IMR-90 (cell line): ENCODE data around the gene TUBD1. TPM values are rescaled to one million over a fixed set of nuclear protein-coding genes. Genes with fewer than 3 reads are reported as not detected.

Source experiments
- ATAC-seq: fragments of 200-7000 bp; cut with Tn5 transposase; 2 replicates; pipeline ENCODE4 v1.9.1; 2020; ENCODE audit warnings: low read depth, mild to moderate bottlenecking, moderate library complexity
- BruUV-seq: library from RNA; stranded (reverse); fragments of 400-500 nt; replicated peaks from 2 replicates; lab custom pipeline; 2021; lab: Mats Ljungman, UMichigan
- CTCF ChIA-PET: fragments of 300-600 bp; formaldehyde crosslinking; extraction: SDS; loops from one replicate; lab custom pipeline; 2021; ENCODE audit warnings: antibody characterized with exemption; lab: Yijun Ruan, JAX
- POLR2A ChIA-PET: fragments of 300-600 bp; sonication (Branson Sonifier 250); formaldehyde crosslinking; loops from one replicate; lab custom pipeline; 2022; ENCODE audit warnings: antibody characterized with exemption; ENCODE audit not compliant: unreplicated experiment; lab: Charles Lee
- DNase-seq: peaks from one replicate; pipeline ENCODE4 v3.0.0; 2013
- H2AFZ ChIP-seq: replicated peaks from 2 replicates; pipeline ENCODE3; 2013; ENCODE audit warnings: low read length, mild to moderate bottlenecking; ENCODE audit not compliant: poor library complexity
- H2AK5ac ChIP-seq: 2 replicates; pipeline ENCODE4 v1.6.1; 2013; ENCODE audit warnings: low read depth, low read length, inconsistent platforms
- H2AK9ac ChIP-seq: replicated peaks from 2 replicates; pipeline ENCODE3; 2013; ENCODE audit warnings: mild to moderate bottlenecking, low read depth, low read length, moderate library complexity; ENCODE audit not compliant: poor library complexity
- H2BK120ac ChIP-seq: 2 replicates; pipeline ENCODE4 v1.6.1; 2013; ENCODE audit warnings: low read depth, low read length, inconsistent platforms
- H2BK15ac ChIP-seq: 3 replicates; pipeline ENCODE4 v1.6.1; 2013; ENCODE audit warnings: low read depth, low read length, inconsistent platforms
- H2BK20ac ChIP-seq: 2 replicates; pipeline ENCODE4 v1.6.1; 2013; ENCODE audit warnings: low read depth, mild to moderate bottlenecking, inconsistent platforms, low read length, moderate library complexity
- H2BK5ac ChIP-seq: 2 replicates; pipeline ENCODE4 v1.6.1; 2013; ENCODE audit warnings: mild to moderate bottlenecking, low read depth, low read length, inconsistent platforms; ENCODE audit not compliant: poor library complexity, severe bottlenecking
- H3K14ac ChIP-seq: replicated peaks from 2 replicates; pipeline ENCODE4 v1.6.1; 2013; ENCODE audit warnings: low read depth, low read length, inconsistent platforms
- H3K18ac ChIP-seq: 2 replicates; pipeline ENCODE4 v1.6.1; 2013; ENCODE audit warnings: low read depth, low read length, control low read depth
- H3K23ac ChIP-seq: 2 replicates; pipeline ENCODE4 v1.6.1; 2013; ENCODE audit warnings: low read depth, low read length, inconsistent platforms
- H3K27ac ChIP-seq: 2 replicates; pipeline ENCODE4 v1.5.1; 2013; ENCODE audit warnings: mild to moderate bottlenecking, control low read depth, low read length; ENCODE audit not compliant: insufficient read depth
- H3K27me3 ChIP-seq: 2 replicates; pipeline ENCODE4 v1.6.1; 2013; ENCODE audit warnings: low read length; ENCODE audit not compliant: control insufficient read depth, insufficient read depth
- H3K36me3 ChIP-seq: 2 replicates; pipeline ENCODE4 v1.6.1; 2013; ENCODE audit warnings: low read length, mixed read lengths; ENCODE audit not compliant: control insufficient read depth, insufficient read depth
- H3K4ac ChIP-seq: 2 replicates; pipeline ENCODE4 v1.6.1; 2013; ENCODE audit warnings: low read depth, low read length, inconsistent platforms
- H3K4me1 ChIP-seq: 2 replicates; pipeline ENCODE4 v1.6.1; 2013; ENCODE audit warnings: low read length, mixed read lengths; ENCODE audit not compliant: control insufficient read depth, insufficient read depth
- H3K4me2 ChIP-seq: 2 replicates; pipeline ENCODE4 v1.6.1; 2013; ENCODE audit warnings: low read depth, mild to moderate bottlenecking, control low read depth, low read length, moderate library complexity
- H3K4me3 ChIP-seq: 2 replicates; pipeline ENCODE4 v1.5.1; 2013; ENCODE audit warnings: low read depth, mild to moderate bottlenecking, control low read depth, low read length, moderate library complexity; ENCODE audit not compliant: insufficient read depth
- H3K56ac ChIP-seq: 2 replicates; pipeline ENCODE4 v1.6.1; 2013; ENCODE audit warnings: low read length, inconsistent platforms; ENCODE audit not compliant: insufficient read depth; ENCODE audit errors: extremely low read depth
- H3K79me1 ChIP-seq, 2 experiments: 2 replicates each; pipeline ENCODE4 v1.6.1; 2013; ENCODE audit warnings: low read length in 2 of 2, inconsistent platforms in 1 of 2, low read depth in 1 of 2
- H3K9ac ChIP-seq: 2 replicates; pipeline ENCODE4 v1.6.1; 2013; ENCODE audit warnings: low read depth, low read length, control low read depth
- H3K9me1 ChIP-seq: 2 replicates; pipeline ENCODE4 v1.6.1; 2013; ENCODE audit warnings: low read length, inconsistent platforms; ENCODE audit not compliant: insufficient read depth
- H3K9me3 ChIP-seq: 2 replicates; pipeline ENCODE4 v1.6.1; 2013; ENCODE audit warnings: low read length; ENCODE audit not compliant: control insufficient read depth, insufficient read depth
- H4K20me1 ChIP-seq: 2 replicates; pipeline ENCODE4 v1.6.1; 2013; ENCODE audit warnings: low read length, inconsistent platforms; ENCODE audit not compliant: insufficient read depth
- H4K5ac ChIP-seq: 2 replicates; pipeline ENCODE4 v1.6.1; 2013; ENCODE audit warnings: mild to moderate bottlenecking, low read depth, low read length, control low read depth
- H4K8ac ChIP-seq, 2 experiments: 2 replicates each; pipeline ENCODE4 v1.6.1; 2013; ENCODE audit warnings: low read depth in 2 of 2, low read length in 2 of 2, control low read depth in 1 of 2, inconsistent platforms in 1 of 2
- H4K91ac ChIP-seq: 2 replicates; pipeline ENCODE4 v1.6.1; 2013; ENCODE audit warnings: low read depth, low read length, inconsistent platforms; ENCODE audit not compliant: insufficient read depth
- CHD1 ChIP-seq: IDR thresholded peaks from 2 replicates; pipeline ENCODE4 v1.6.1; 2012; ENCODE audit warnings: low read depth, low read length, improper control_type of control experiment
- FOS ChIP-seq: fragments of 150-350 bp; IDR thresholded peaks from 2 replicates; pipeline ENCODE4 v1.6.1; 2016; ENCODE audit warnings: low read depth, low read length
- POLR2A ChIP-seq: IDR thresholded peaks from 2 replicates; pipeline ENCODE4 v1.6.1; 2012; ENCODE audit warnings: mild to moderate bottlenecking, low read depth, low read length
- WGBS, 2 experiments: methylation state at CpG; one replicate each; pipeline versions ENCODE4 v1.1.5 to v1.1.7; 2013; ENCODE audit warnings: missing lambda C conversion rate in 2 of 2; ENCODE audit not compliant: insufficient read length in 1 of 2; ENCODE audit errors: extremely low coverage in 2 of 2; 5-methylcytosine and 5-hydroxymethylcytosine counted together
- dilution Hi-C: fragments of 300-500 bp; cut with HindIII; formaldehyde crosslinking; loops from one replicate; pipeline ENCODE4 v1.14.3; 2018; ENCODE audit warnings: low sequenced_read_pairs; ENCODE audit not compliant: unreplicated experiment
- in situ Hi-C: fragments of 300-500 bp; cut with MboI; formaldehyde crosslinking; loops from 3 replicates; pipeline ENCODE4 v1.14.3; 2019; ENCODE audit warnings: low sequenced_read_pairs, inconsistent platforms, mixed read lengths
- intact Hi-C: fragments of 100-400 bp; cut with micrococcal nuclease; formaldehyde crosslinking; loops from 2 replicates; pipeline ENCODE4 v1.10.0; 2022
- polyA plus RNA-seq, 3 experiments: library from polyadenylated mRNA; depleted of rRNA; stranded (reverse); fragments of >200 nt; gene quantifications; 2 replicates each; pipeline ENCODE4 v1.2.3, GENCODE V29; 2012; ENCODE audit warnings: low replicate concordance in 1 of 3
- total RNA-seq: library from RNA; depleted of rRNA; stranded (reverse); fragments of >200 nt; gene quantifications from 2 replicates; pipeline ENCODE4 v1.2.3, GENCODE V29; 2012

The TUBD1 gene
- total and polyA plus RNA-seq, 2 of the 4 experiments (the other 2 are of a cell fraction): 2.2 to 4.7 TPM

DNA sequence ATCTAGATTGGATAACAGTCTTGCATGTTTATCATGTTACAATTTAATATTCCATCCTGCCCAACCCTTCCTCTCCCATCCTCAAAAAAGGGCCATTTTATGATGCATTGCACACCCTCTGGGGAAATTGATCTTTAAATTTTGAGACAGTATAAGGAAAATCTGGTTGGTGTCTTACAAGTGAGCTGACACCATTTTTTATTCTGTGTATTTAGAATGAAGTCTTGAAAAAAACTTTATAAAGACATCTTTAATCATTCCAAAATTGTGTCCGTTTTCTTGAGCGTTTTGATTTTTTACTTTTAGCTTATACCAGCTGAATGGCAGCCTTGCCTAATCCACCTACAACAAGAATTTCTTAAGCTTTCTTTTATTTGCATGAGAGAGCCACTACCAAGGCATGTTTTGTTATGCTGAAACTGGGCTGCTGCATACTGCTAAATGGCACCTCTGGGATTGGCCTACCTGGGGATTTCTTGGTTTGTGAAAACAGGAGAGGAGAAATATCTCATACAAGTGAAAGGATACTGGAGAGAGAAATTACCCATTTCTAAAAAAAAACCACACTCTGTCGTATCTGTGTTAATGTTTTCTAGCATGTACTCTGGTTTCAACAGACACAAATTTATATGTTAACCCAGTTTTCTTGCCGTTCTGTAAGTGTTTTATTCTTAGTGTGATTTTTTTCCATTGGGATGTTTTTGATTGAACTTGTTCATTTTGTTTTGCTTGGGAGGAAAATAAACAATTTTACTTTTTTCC is 52.2 kb downstream of the TUBD1 start:
- POLR2A ChIA-PET: interaction anchor here (0.7 to 5.4 kb wide), 8 partner anchors 9 to 92 kb away, joined by 3 to 87 read pairs (median 5); no protein-coding TSS in a partner anchor
- H3K4me1 ChIP-seq: peaks cover 5% of the 10 kb centered on the region; the same call in 1 of the 2 replicates
- in situ Hi-C loops: no loop called here

More for the DNA sequence above, 52.2 kb downstream of the TUBD1 start:
- Histone ChIP-seq H3K9me1 (peaks cover 1% of the 10 kb centered on the region), H3K18ac (peak overlapping the region; percentile 90), H3K79me1 (peaks cover 4% of the 10 kb centered on the region in 2 experiments; a peak in 2 of 4 replicates), H4K20me1 (peaks cover 42% of the 10 kb centered on the region; the same call in 1 of the 2 replicates), H3K23ac (peak overlapping the region; percentile 61), H3K9ac (peak overlapping the region; percentile 100), H2AK5ac (no peak overlapping the region), H2AK9ac (no peak overlapping the region), H3K4ac (peak overlapping the region; percentile 72), H2BK120ac (no peak overlapping the region), H2BK20ac (no peak overlapping the region), H3K36me3 (peaks cover 33% of the 10 kb centered on the region), H3K14ac (peak overlapping the region; percentile 100), H3K9me3 (no peaks in the 10 kb centered on the region), H3K27me3 (no peaks in the 10 kb centered on the region), H3K4me3 (peak overlapping the region; percentile 83), H2BK5ac (peak overlapping the region; percentile 96), H3K56ac (peak overlapping the region; percentile 100), H4K91ac (peak overlapping the region; percentile 49; the same call in 1 of the 2 replicates), H4K8ac (peak overlapping the region; percentile 88 to 97), H3K27ac (peak overlapping the region; percentile 98), H3K4me2 (peak overlapping the region; percentile 85), H2BK15ac (no peak overlapping the region), H2AFZ (no peak overlapping the region), H4K5ac (peak overlapping the region; percentile 87)
- no CpG with 5 or more reads among the region's 4 CpGs for WGBS, 2 experiments
- intact Hi-C loops (loop anchor here (5.0 kb wide), 1 partner anchor 133 kb away; the partner anchor contains the start of genes PTRH2 and VMP1), dilution Hi-C loops (no loop called here)
- DNase-seq: no peak
- no peak for ATAC-seq
- TF ChIP-seq POLR2A (peak; percentile 11), CHD1 (peak; percentile 99), FOS (no peak)
- CTCF ChIA-PET: interaction anchor here (1.0 kb wide), 1 partner anchor 19 kb away, joined by 3 read pairs; no protein-coding TSS in a partner anchor
- no TSS peak for BruUV-seq
